GM21390 (cell line): ENCODE results near the gene PLA2G6.

ENCODE experiments used
- ATAC-seq: cut with Tn5 transposase; IDR thresholded peaks from one replicate; pipeline ENCODE4 v1.9.1; 2021; ENCODE audit not compliant: unreplicated experiment

Gene PLA2G6

GRCh38 chr22:38112381-38112780 is 69.2 kb downstream of the PLA2G6 start:
- no peak for ATAC-seq

- ATAC-seq, result no peak
Measured at GRCh38 chr22:38111925-38112355, 69.7 kb downstream of the PLA2G6 start.

GRCh38 chr22:38110863-38111852 is 70.5 kb downstream of the PLA2G6 start:
- no peak for ATAC-seq

GRCh38 chr22:38110008-38110862 is 71.4 kb downstream of the PLA2G6 start, which contains the start of gene BAIAP2L2:
Gene BAIAP2L2 (minus strand): TSS chr22:38110684. CDS start chr22:38110525, 159 bp downstream.
- ATAC-seq, result no peak

GRCh38 chr22:38109371-38110001 is 72.1 kb downstream of the PLA2G6 start:
- ATAC-seq, result no peak

- no peak for ATAC-seq
Measured at GRCh38 chr22:38108561-38109319, 72.9 kb downstream of the PLA2G6 start.

GRCh38 chr22:38107692-38108515 is 73.7 kb downstream of the PLA2G6 start:
- ATAC-seq, result no peak

- no peak for ATAC-seq
Measured at GRCh38 chr22:38106814-38107578, 74.6 kb downstream of the PLA2G6 start.

GRCh38 chr22:38104084-38104483 is 77.5 kb downstream of the PLA2G6 start:
- ATAC-seq, result no peak

GRCh38 chr22:38103641-38104040 is 78.0 kb downstream of the PLA2G6 start:
- no peak for ATAC-seq

- ATAC-seq, result no peak
Measured at GRCh38 chr22:38098410-38099249, 83.0 kb downstream of the PLA2G6 start.

GRCh38 chr22:38097557-38098409 is 83.8 kb downstream of the PLA2G6 start:
- no peak for ATAC-seq

- no peak for ATAC-seq
Measured at GRCh38 chr22:38097058-38097457, 84.6 kb downstream of the PLA2G6 start.

- ATAC-seq, result no peak
Measured at GRCh38 chr22:38089474-38089851, 92.2 kb downstream of the PLA2G6 start.

- ATAC-seq, result no peak
Measured at GRCh38 chr22:38088629-38089473, 92.8 kb downstream of the PLA2G6 start.

- no peak for ATAC-seq
Measured at GRCh38 chr22:38087855-38088254, 93.8 kb downstream of the PLA2G6 start.
